ENCODE measurements around the gene ZBP1. TPM values are rescaled to one million over a fixed set of nuclear protein-coding genes. Genes with fewer than 3 reads are reported as not detected.

Gene ZBP1
- total RNA-seq, 1 donor from 2014 or later: not detected

DNA sequence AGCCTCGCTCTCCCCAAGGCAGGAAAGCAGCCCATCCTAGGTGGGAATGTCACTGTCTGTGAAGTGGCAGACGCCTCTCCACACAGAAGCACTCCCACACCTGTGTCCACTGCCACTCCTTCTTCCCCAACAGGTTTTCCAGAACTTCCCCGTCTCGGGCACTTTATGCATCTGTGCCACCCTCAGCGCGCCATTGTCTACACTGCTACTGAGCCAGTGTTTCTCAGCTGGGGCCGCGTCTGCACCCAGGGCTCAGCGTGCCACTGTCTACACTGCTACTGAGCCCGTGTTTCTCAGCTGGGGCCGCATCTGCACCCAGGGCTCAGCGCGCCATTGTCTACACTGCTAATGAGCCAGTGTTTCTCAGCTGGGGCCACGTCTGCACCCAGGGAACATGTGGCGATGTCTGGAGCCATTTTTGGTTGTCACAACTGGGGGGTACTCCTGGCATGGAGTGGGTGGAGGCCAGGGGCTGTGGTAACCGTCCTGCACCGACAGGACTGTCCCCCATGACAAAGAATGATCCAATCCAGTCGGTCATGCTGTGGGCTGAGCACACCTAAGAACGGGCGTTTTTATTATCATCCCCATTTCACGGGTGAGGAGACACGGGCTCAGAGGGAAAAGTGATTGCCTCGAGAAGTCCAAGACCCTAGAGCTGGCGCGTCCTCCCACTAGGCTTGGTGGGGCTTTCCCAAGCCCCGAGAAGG, 41.7 kb upstream of the ZBP1 start:
- DNase-seq (ENCODE audit: low read depth): no peak
- TF ChIP-seq, protein P1, sequence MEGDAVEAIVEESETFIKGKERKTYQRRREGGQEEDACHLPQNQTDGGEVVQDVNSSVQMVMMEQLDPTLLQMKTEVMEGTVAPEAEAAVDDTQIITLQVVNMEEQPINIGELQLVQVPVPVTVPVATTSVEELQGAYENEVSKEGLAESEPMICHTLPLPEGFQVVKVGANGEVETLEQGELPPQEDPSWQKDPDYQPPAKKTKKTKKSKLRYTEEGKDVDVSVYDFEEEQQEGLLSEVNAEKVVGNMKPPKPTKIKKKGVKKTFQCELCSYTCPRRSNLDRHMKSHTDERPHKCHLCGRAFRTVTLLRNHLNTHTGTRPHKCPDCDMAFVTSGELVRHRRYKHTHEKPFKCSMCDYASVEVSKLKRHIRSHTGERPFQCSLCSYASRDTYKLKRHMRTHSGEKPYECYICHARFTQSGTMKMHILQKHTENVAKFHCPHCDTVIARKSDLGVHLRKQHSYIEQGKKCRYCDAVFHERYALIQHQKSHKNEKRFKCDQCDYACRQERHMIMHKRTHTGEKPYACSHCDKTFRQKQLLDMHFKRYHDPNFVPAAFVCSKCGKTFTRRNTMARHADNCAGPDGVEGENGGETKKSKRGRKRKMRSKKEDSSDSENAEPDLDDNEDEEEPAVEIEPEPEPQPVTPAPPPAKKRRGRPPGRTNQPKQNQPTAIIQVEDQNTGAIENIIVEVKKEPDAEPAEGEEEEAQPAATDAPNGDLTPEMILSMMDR (conservative IDR thresholded peaks at IDR 0.05; ENCODE audit: low read depth, low read length): no peak
- no peak overlapping the region for H3K4me3 ChIP-seq (ENCODE audit: low read depth, low read length)

DNA sequence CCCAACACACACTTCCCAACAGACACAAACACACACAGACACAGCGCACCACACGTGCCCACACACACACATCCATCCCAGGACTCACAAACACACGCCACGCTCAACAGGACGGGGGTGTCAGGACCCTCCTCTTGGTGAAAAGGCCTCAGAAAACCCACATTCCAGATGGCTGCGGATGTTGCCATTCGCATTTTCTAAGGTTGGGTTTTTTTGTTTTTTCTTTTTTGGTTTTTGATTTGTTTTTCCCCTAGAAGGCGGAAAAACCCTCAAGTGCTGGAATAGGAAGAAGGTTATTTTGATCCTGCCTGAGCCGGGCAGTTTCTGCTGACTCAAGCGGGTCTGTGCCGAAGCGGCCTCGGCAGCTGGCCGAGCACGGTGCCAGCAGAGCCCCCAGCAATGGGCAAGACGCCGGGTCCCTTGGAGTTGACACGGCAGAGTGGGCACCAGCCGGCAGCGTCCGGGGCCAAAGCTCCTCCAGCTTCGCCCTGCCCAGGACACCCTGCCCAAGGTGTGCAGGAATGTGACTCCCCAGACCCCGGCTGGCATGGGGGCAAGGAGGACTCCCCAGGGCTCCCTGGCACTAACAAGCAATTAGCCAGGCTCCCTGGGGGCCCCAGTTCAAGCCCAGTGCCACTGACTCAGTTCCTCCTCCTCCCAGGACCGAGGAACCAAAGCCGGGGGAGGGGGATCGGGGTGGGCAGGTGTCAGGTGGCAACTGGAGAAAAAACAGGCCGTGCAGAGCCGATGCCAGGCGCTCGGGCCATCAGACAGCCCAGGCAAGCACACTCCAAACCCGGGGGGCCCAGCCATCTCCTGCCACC, 40.9 kb upstream of the ZBP1 start:
- no peak overlapping the region for H3K4me3 ChIP-seq (ENCODE audit: low read depth, low read length)
- TF ChIP-seq, protein P1 (conservative IDR thresholded peaks at IDR 0.05; ENCODE audit: low read depth, low read length): no peak
- no peak for DNase-seq (ENCODE audit: low read depth)

DNA sequence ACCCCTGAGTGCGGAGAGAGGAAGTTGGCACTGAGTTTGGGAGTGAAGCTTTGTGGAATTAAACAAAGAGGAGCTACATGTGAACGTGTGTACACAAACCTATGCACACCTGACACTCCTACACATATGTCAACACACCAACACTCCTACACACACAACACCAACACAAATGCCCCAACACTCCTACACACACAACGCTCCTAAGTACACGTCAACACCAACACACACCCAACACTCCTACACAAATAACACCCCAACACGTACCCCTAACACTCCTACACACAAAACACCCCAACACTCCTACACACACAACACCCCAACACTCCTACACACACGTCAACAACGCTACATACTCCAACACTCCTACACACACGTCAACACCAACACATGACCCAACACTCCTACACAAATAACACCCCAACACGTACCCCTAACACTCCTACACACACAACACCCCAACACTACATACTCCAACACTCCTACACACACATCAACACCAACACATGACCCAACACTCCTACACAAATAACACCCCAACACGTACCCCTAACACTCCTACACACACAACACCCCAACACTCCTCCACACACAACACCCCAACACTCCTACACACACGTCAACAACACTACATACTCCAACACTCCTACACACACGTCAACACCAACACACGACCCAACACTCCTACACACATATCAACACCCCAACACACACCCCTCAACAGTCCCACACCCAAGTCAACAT, 40.1 kb upstream of the ZBP1 start:
- DNase-seq (ENCODE audit: low read depth): no peak
- TF ChIP-seq, protein P1 (conservative IDR thresholded peaks at IDR 0.05; ENCODE audit: low read depth, low read length): no peak
- H3K4me3 ChIP-seq (ENCODE audit: low read depth, low read length): no peak overlapping the region

DNA sequence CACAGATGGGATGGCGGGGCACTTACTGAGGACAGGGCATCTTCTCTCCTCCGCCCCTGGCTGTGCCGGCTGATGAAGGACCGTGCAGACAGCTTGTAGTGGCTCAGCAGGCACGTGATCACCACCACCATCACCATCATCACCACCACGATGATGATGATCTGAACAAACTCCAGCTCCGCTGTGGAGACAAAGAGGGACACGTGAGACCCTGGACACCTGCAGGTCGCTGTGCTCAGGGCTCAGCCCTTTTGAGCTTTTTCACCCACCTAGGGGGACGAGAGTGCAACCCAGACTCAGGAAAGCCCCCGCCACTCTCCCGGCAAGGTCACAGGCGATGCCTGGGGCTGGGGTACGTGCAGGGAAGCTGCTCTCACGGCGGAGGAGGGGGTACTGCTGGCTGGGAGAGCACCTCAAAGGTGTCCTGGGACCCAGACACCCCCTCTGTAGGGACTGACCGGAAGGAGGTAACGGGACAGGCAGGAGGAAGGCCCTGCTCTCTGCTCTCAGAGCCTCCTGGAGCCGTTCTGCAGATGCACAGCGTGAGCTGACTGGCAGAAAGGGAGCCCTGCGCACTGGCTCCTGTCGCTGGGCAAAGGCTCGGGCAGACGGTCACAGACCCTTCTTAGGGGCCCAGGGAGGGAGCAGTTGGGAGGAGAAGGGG, 39.4 kb upstream of the ZBP1 start:
- H3K4me3 ChIP-seq (ENCODE audit: low read depth, low read length): no peak overlapping the region
- DNase-seq (ENCODE audit: low read depth): no peak
- TF ChIP-seq, protein P1 (conservative IDR thresholded peaks at IDR 0.05; ENCODE audit: low read depth, low read length): no peak

DNA sequence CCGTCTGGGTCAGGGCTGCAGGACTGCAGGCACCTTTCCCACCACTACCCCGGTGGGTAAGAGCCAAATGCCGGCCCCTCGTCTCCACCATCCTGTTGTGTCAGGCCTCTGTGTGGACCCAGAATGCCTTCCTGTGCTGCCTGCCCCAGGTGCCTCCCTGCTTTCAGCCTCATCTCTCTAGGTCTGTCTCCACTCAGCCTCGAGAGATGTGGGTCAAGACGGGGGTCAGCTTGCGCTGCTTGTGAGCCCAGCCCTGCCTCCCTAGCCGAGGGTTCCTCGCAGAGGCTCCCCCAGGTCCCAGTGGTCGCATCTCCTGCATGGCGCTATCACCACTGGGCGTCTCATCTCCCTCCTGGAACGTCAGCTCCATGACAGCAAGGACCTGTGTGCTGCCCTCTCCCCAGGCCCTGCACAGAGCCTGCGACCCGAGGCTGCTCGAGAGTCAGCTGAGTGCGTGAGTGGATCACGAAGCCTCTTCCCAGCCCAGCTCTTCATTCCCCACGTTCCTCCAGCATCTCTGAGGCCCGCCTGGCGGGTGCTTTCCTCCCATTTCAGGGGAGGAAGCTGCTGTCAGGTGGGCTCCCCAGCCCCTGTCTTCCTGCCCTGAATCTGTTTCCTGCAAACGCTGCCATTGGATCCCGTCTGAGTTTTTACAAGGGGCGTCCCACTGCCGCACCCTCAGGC, 38.7 kb upstream of the ZBP1 start:
- no peak for DNase-seq (ENCODE audit: low read depth)
- TF ChIP-seq, protein P1 (conservative IDR thresholded peaks at IDR 0.05; ENCODE audit: low read depth, low read length): no peak
- H3K4me3 ChIP-seq (ENCODE audit: low read depth, low read length): no peak overlapping the region

DNA sequence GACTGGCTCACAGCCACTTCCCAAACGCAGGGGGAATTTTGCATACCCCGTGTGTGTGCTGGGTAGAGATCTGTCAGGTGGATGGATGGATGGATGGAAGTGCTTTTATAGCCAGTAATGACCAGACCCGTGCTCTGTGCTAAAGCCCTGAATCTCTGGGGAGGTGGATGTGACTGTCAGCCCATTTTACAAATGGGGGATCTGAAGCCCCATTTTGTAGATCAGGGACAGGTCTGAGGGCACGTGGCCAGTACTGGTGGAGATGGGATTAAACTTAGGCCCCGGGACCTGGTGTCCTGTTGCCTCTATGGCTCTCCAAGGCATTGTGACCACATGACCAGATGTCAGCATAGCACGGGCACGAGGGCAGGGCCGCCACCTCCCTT, 38.2 kb upstream of the ZBP1 start:
- no peak for DNase-seq (ENCODE audit: low read depth)
- no peak overlapping the region for H3K4me3 ChIP-seq (ENCODE audit: low read depth, low read length)
- TF ChIP-seq, protein P1 (conservative IDR thresholded peaks at IDR 0.05; ENCODE audit: low read depth, low read length): no peak

Measured in epithelial cell of proximal tubule (primary cell).